GM21528 (cell line): ENCODE measurements around the gene GRK7.
"Not testable (repeated sequence)": the region's sequence is repeated elsewhere in the genome, so short reads cannot be mapped to it uniquely, and the experiment has no call there.

Experiments used
- ATAC-seq: cut with Tn5 transposase; IDR thresholded peaks from one replicate; pipeline ENCODE4 v1.9.1; 2021; ENCODE audit warnings: mild to moderate bottlenecking, moderate library complexity; ENCODE audit not compliant: unreplicated experiment, low FRiP score

Gene GRK7

GRCh38 chr3:141793476-141794260 lies 30.5 kb downstream of the GRK7 start:
- no peak for ATAC-seq

- ATAC-seq = no peak
These were observed 32.1 kb downstream of the GRK7 start for GRCh38 chr3:141795276-141795675.

GRCh38 chr3:141795741-141796080 lies 32.5 kb downstream of the GRK7 start:
- no peak for ATAC-seq

- ATAC-seq = peak; percentile 97
These were observed 33.1 kb downstream of the GRK7 start for GRCh38 chr3:141796081-141796888.

GRCh38 chr3:141796889-141797781 lies 33.9 kb downstream of the GRK7 start:
- ATAC-seq = peak; percentile 34

GRCh38 chr3:141797819-141798447 lies 34.7 kb downstream of the GRK7 start:
- ATAC-seq = no peak

- no peak for ATAC-seq
These were observed 35.2 kb downstream of the GRK7 start for GRCh38 chr3:141798448-141798845.

- no peak for ATAC-seq
These were observed 39.3 kb downstream of the GRK7 start for GRCh38 chr3:141802316-141803077.

GRCh38 chr3:141803538-141803937 lies 40.3 kb downstream of the GRK7 start:
- ATAC-seq = not testable (repeated sequence)

GRCh38 chr3:141804447-141804777 lies 41.2 kb downstream of the GRK7 start:
- ATAC-seq = no peak

- ATAC-seq = no peak
These were observed 41.8 kb downstream of the GRK7 start for GRCh38 chr3:141804778-141805639.

- no peak for ATAC-seq
These were observed 44.2 kb downstream of the GRK7 start for GRCh38 chr3:141807277-141808033.

- no peak for ATAC-seq
These were observed 45.4 kb downstream of the GRK7 start for GRCh38 chr3:141808586-141808985.

- no peak for ATAC-seq
These were observed 47.0 kb downstream of the GRK7 start for GRCh38 chr3:141810161-141810560.

GRCh38 chr3:141811348-141811747 lies 48.1 kb downstream of the GRK7 start:
- no peak for ATAC-seq

GRCh38 chr3:141812084-141812483 lies 48.9 kb downstream of the GRK7 start:
- ATAC-seq = no peak

- no peak for ATAC-seq
These were observed 49.4 kb downstream of the GRK7 start for GRCh38 chr3:141812586-141812985.
